Measurements from ENCODE around the gene ILDR1. TPM values are rescaled to one million over a fixed set of nuclear protein-coding genes. Genes with fewer than 3 reads are reported as not detected.
"Not testable (repeated sequence)": the region's sequence is repeated elsewhere in the genome, so short reads cannot be mapped to it uniquely, and the experiment has no call there.

The ILDR1 gene
- 0.16 TPM for total RNA-seq
- long read RNA-seq, result 0 reads

GRCh38 chr3:122021811-122022401 is at the start of gene ILDR1:
Gene ILDR1 (minus strand): TSS chr3:122022247. CDS start chr3:122022077, 170 bp downstream.
- no peak for DNase-seq (ENCODE audit: missing footprints)
- ATAC-seq, result no peak
- intact Hi-C loops (cut with DNase I), result no loop called here

- no peak for ATAC-seq
- no peak for DNase-seq (ENCODE audit: missing footprints)
- intact Hi-C loops (cut with DNase I), result no loop called here
These were observed 45.7 kb upstream of the ILDR1 start for GRCh38 chr3:122067588-122068240.

- intact Hi-C loops (cut with DNase I), result no loop called here
- ATAC-seq (no peak), DNase-seq (ENCODE audit: missing footprints) (no peak)
These were observed 45.1 kb upstream of the ILDR1 start for GRCh38 chr3:122067214-122067550.

- intact Hi-C loops (cut with DNase I), result no loop called here
- ATAC-seq, result no peak
These were observed 44.5 kb upstream of the ILDR1 start for GRCh38 chr3:122066331-122067213.

GRCh38 chr3:122064326-122064725 is 42.3 kb upstream of the ILDR1 start:
- no peak for ATAC-seq
- intact Hi-C loops (cut with DNase I), result no loop called here
- DNase-seq (ENCODE audit: missing footprints), result no peak

More at GRCh38 chr3:122066331-122067213, 44.5 kb upstream of the ILDR1 start:
- no peak for DNase-seq (ENCODE audit: missing footprints)

- no peak for ATAC-seq
- intact Hi-C loops (cut with DNase I), result no loop called here
These were observed 41.9 kb upstream of the ILDR1 start for GRCh38 chr3:122063908-122064307.

GRCh38 chr3:122060040-122060698 is 38.1 kb upstream of the ILDR1 start:
- intact Hi-C loops (cut with DNase I), result no loop called here
- ATAC-seq (no peak), DNase-seq (ENCODE audit: missing footprints) (no peak)

More at GRCh38 chr3:122063908-122064307, 41.9 kb upstream of the ILDR1 start:
- DNase-seq (ENCODE audit: missing footprints), result no peak

- intact Hi-C loops (cut with DNase I), result no loop called here
- DNase-seq (ENCODE audit: missing footprints) (no peak), ATAC-seq (no peak)
These were observed 36.2 kb upstream of the ILDR1 start for GRCh38 chr3:122058294-122058693.

- intact Hi-C loops (cut with DNase I), result no loop called here
- DNase-seq (ENCODE audit: missing footprints), result no peak
- no peak for ATAC-seq
These were observed 35.6 kb upstream of the ILDR1 start for GRCh38 chr3:122057671-122058070.

GRCh38 chr3:122055215-122055614 is 33.2 kb upstream of the ILDR1 start, which contains the start of gene CD86:
Gene CD86 (plus strand): TSS chr3:122055362. CDS start chr3:122055490, 128 bp downstream.
- DNase-seq (ENCODE audit: missing footprints) (no peak), ATAC-seq (no peak)
- intact Hi-C loops (cut with DNase I), result no loop called here

GRCh38 chr3:122052968-122053367 is 30.9 kb upstream of the ILDR1 start:
- ATAC-seq, result no peak
- no peak for DNase-seq (ENCODE audit: missing footprints)
- intact Hi-C loops (cut with DNase I), result no loop called here

- DNase-seq (ENCODE audit: missing footprints); ATAC-seq; intact Hi-C loops (cut with DNase I): not testable (repeated sequence)
These were observed 25.7 kb upstream of the ILDR1 start for GRCh38 chr3:122047773-122048172.

- ATAC-seq; intact Hi-C loops (cut with DNase I); DNase-seq (ENCODE audit: missing footprints): not testable (repeated sequence)
These were observed 25.2 kb upstream of the ILDR1 start for GRCh38 chr3:122047296-122047695.

- no peak for ATAC-seq
- DNase-seq (ENCODE audit: missing footprints), result no peak
- intact Hi-C loops (cut with DNase I), result no loop called here
These were observed 11.0 kb upstream of the ILDR1 start for GRCh38 chr3:122033023-122033422.

- DNase-seq (ENCODE audit: missing footprints) (no peak), ATAC-seq (no peak)
- intact Hi-C loops (cut with DNase I), result no loop called here
These were observed 10.5 kb upstream of the ILDR1 start for GRCh38 chr3:122032531-122032930.

GRCh38 chr3:122031123-122031468 is 9.0 kb upstream of the ILDR1 start:
- DNase-seq (ENCODE audit: missing footprints), result no peak
- no peak for ATAC-seq
- intact Hi-C loops (cut with DNase I), result no loop called here

GRCh38 chr3:122030381-122031122 is 8.5 kb upstream of the ILDR1 start:
- DNase-seq (ENCODE audit: missing footprints) (no peak), ATAC-seq (no peak)
- intact Hi-C loops (cut with DNase I), result no loop called here

- intact Hi-C loops (cut with DNase I), result no loop called here
- DNase-seq (ENCODE audit: missing footprints) (no peak), ATAC-seq (no peak)
These were observed 3.2 kb upstream of the ILDR1 start for GRCh38 chr3:122025296-122025695.

- intact Hi-C loops (cut with DNase I), result no loop called here
- no peak for DNase-seq (ENCODE audit: missing footprints)
- no peak for ATAC-seq
These were observed 2.8 kb upstream of the ILDR1 start for GRCh38 chr3:122024800-122025199.

Data from Right ventricle myocardium inferior (tissue), 1 donor.